CD14-positive monocyte (primary cell): Measurements from ENCODE around the gene STUM. TPM values are rescaled to one million over a fixed set of nuclear protein-coding genes. Genes with fewer than 3 reads are reported as not detected.

Experiments used
- DNase-seq, 3 donors: peaks; one replicate each; pipeline ENCODE4 v3.0.0-alpha.2; 2011 to 2022
- H2AFZ ChIP-seq: 2 replicates; pipeline ENCODE4 v1.6.0; 2012; ENCODE audit warnings: mild to moderate bottlenecking, low read depth, low read length, inconsistent platforms; ENCODE audit not compliant: insufficient read depth, poor library complexity, severe bottlenecking
- H3K27ac ChIP-seq, 2 donors: 1 replicate in 1 of 2; 2 replicates in 1 of 2; pipeline ENCODE4 v1.5.1; 2012 to 2013; ENCODE audit warnings: low read length in 2 of 2, control low read depth in 1 of 2, inconsistent platforms in 1 of 2, low read depth in 1 of 2, mild to moderate bottlenecking in 1 of 2
- H3K27me3 ChIP-seq, 2 donors: one replicate each; pipeline versions ENCODE4 v1.6.0 to v1.6.1; 2011 to 2013; ENCODE audit warnings: low read length in 2 of 2; ENCODE audit not compliant: control insufficient read depth in 2 of 2, insufficient read depth in 2 of 2
- H3K36me3 ChIP-seq, 2 donors: replicated peaks in 1 of 2; 1 replicate in 1 of 2; 2 replicates in 1 of 2; pipeline versions ENCODE4 v1.5.1 to v1.6.1; 2012 to 2013; ENCODE audit warnings: low read length in 2 of 2, control low read depth in 1 of 2, inconsistent platforms in 1 of 2, mild to moderate bottlenecking in 1 of 2; ENCODE audit not compliant: insufficient read depth in 2 of 2, control insufficient read depth in 1 of 2
- H3K4me1 ChIP-seq, 2 donors: 1 replicate in 1 of 2; 2 replicates in 1 of 2; pipeline versions ENCODE4 v1.5.1 to v1.6.1; 2012 to 2013; ENCODE audit warnings: low read length in 2 of 2, control low read depth in 1 of 2, inconsistent platforms in 1 of 2, mild to moderate bottlenecking in 1 of 2, moderate library complexity in 1 of 2; ENCODE audit not compliant: insufficient read depth in 2 of 2, control insufficient read depth in 1 of 2
- H3K4me2 ChIP-seq: replicated peaks from 2 replicates; pipeline ENCODE3; 2012; ENCODE audit warnings: low read length, moderate library complexity, mild to moderate bottlenecking; ENCODE audit not compliant: poor library complexity, severe bottlenecking; ENCODE audit errors: extremely low read depth
- H3K4me3 ChIP-seq, 3 experiments: fragments of 200-600 bp in 1 of 3; sonication (generic) in 1 of 3; replicated peaks in 1 of 3; 1 replicate in 2 of 3; 2 replicates in 1 of 3; pipeline ENCODE4 v1.5.1; 2011 to 2013; ENCODE audit warnings: low read length in 3 of 3, mild to moderate bottlenecking in 3 of 3, control low read depth in 2 of 3, low read depth in 2 of 3, inconsistent platforms in 1 of 3, moderate library complexity in 1 of 3
- H3K79me2 ChIP-seq: 2 replicates; pipeline ENCODE4 v1.6.0; 2012; ENCODE audit warnings: mild to moderate bottlenecking, control low read depth, inconsistent platforms, low read length, moderate library complexity; ENCODE audit not compliant: insufficient read depth
- H3K9ac ChIP-seq: 2 replicates; pipeline ENCODE4 v1.6.0; 2017; ENCODE audit warnings: low read length, mild to moderate bottlenecking; ENCODE audit not compliant: insufficient read depth, poor library complexity, severe bottlenecking
- H3K9me3 ChIP-seq, 2 donors: replicated peaks in 1 of 2; 1 replicate in 1 of 2; 2 replicates in 1 of 2; pipeline versions ENCODE4 v1.5.1 to v1.6.1; 2012 to 2013; ENCODE audit warnings: low read length in 2 of 2, control low read depth in 1 of 2; ENCODE audit not compliant: control insufficient read depth in 1 of 2, insufficient read depth in 1 of 2
- H4K20me1 ChIP-seq: 2 replicates; pipeline ENCODE4 v1.6.0; 2012; ENCODE audit warnings: mild to moderate bottlenecking, low read length, control low read depth, moderate library complexity; ENCODE audit not compliant: insufficient read depth
- H3K27ac Mint-ChIP-seq, 7 donors: one replicate each; pipeline ENCODE4 v1.8.0; 2020; ENCODE audit warnings: mild to moderate bottlenecking in 7 of 7, mixed read lengths in 7 of 7, moderate library complexity in 6 of 7, inconsistent platforms in 2 of 7
- H3K27me3 Mint-ChIP-seq, 3 donors: one replicate each; pipeline ENCODE4 v1.8.0; 2021 to 2022; ENCODE audit warnings: low read depth in 3 of 3, mild to moderate bottlenecking in 3 of 3, mixed read lengths in 3 of 3, moderate library complexity in 3 of 3, inconsistent platforms in 1 of 3
- H3K36me3 Mint-ChIP-seq, 2 donors: one replicate each; pipeline ENCODE4 v1.8.0; 2020; ENCODE audit warnings: mixed read lengths in 2 of 2, inconsistent platforms in 1 of 2, mild to moderate bottlenecking in 1 of 2
- H3K4me1 Mint-ChIP-seq: one replicate; pipeline ENCODE4 v1.8.0; 2020; ENCODE audit warnings: mild to moderate bottlenecking, mixed read lengths
- H3K4me3 Mint-ChIP-seq, 2 donors: one replicate each; pipeline ENCODE4 v1.8.0; 2020; ENCODE audit warnings: mild to moderate bottlenecking in 2 of 2, mixed read lengths in 2 of 2, moderate library complexity in 1 of 2
- H3K9me3 Mint-ChIP-seq, 7 donors: one replicate each; pipeline ENCODE4 v1.8.0; 2020 to 2022; ENCODE audit warnings: mixed read lengths in 7 of 7, mild to moderate bottlenecking in 6 of 7, moderate library complexity in 6 of 7, inconsistent platforms in 2 of 7
- CTCF ChIP-seq: fragments of 200-600 bp; IDR thresholded peaks from one replicate; pipeline ENCODE4 v1.8.0; 2022; ENCODE audit warnings: antibody characterized with exemption, mild to moderate bottlenecking
- WGBS: methylation state at CpG from one replicate; pipeline ENCODE4 v1.1.5; 2013; ENCODE audit warnings: missing lambda C conversion rate; ENCODE audit not compliant: insufficient coverage; 5-methylcytosine and 5-hydroxymethylcytosine counted together
- intact Hi-C, 2 donors: fragments of 100-400 bp; cut with micrococcal nuclease; formaldehyde crosslinking; loops; one replicate each; pipeline versions ENCODE4 v1.15.0 to v1.15.1; 2023
- polyA plus RNA-seq, 3 donors: library from polyadenylated mRNA; depleted of rRNA in 1 of 3; unstranded in 2 of 3; stranded (reverse) in 1 of 3; fragments of 300-500 nt in 2 of 3; fragments of >200 nt in 1 of 3; fragmentation: Illumina TruSeq in 2 of 3; gene quantifications; 1 replicate in 2 of 3; 2 replicates in 1 of 3; pipeline ENCODE4 v1.2.3, GENCODE V29; 2012 to 2021

The STUM gene
- polyA plus RNA-seq, 3 donors, result not detected

- no peak overlapping the region for H3K9ac ChIP-seq
- no peaks in the 10 kb centered on the region for H3K36me3 ChIP-seq
- Mint-ChIP-seq H3K27me3 (peaks cover 2 to 5% (median 3%) of the 10 kb centered on the region in 3 donors), H3K36me3 (no peaks in the 10 kb centered on the region), H3K4me1 (no peaks in the 10 kb centered on the region), H3K27ac (no peak overlapping the region), H3K4me3 (no peak overlapping the region), H3K9me3 (peaks cover 0 to 1% (median 0%) of the 10 kb centered on the region in 7 donors)
- WGBS, result 98% methylated on average over 5 of the region's 9 CpGs
- H3K4me1 ChIP-seq, result no peaks in the 10 kb centered on the region
- H3K9me3 ChIP-seq, result no peaks in the 10 kb centered on the region
- H4K20me1 ChIP-seq, result no peaks in the 10 kb centered on the region
- H3K4me3 ChIP-seq, result no peak overlapping the region
- TF ChIP-seq CTCF, result no peak
- H3K4me2 ChIP-seq, result no peak overlapping the region
- H3K27me3 ChIP-seq, result no peaks in the 10 kb centered on the region
- no peak overlapping the region for H2AFZ ChIP-seq
- H3K79me2 ChIP-seq, result no peaks in the 10 kb centered on the region
- no peak for DNase-seq
- intact Hi-C loops, result no loop called here
- no peak overlapping the region for H3K27ac ChIP-seq
Observed at GRCh38 chr1:226601456-226601855, 52.9 kb downstream of the STUM start.

- WGBS, result 98% methylated on average over 14 of the region's 24 CpGs
- H3K9me3 Mint-ChIP-seq, result peaks cover 0 to 1% (median 0%) of the 10 kb centered on the region in 7 donors
- H3K36me3 ChIP-seq, result no peaks in the 10 kb centered on the region
- no peaks in the 10 kb centered on the region for H3K79me2 ChIP-seq
- no peaks in the 10 kb centered on the region for H3K4me1 Mint-ChIP-seq
- H4K20me1 ChIP-seq, result no peaks in the 10 kb centered on the region
- H3K4me3 Mint-ChIP-seq, result no peak overlapping the region
- no peaks in the 10 kb centered on the region for H3K36me3 Mint-ChIP-seq
- no peak overlapping the region for H3K4me2 ChIP-seq
- H3K9me3 ChIP-seq, result no peaks in the 10 kb centered on the region
- no peak for DNase-seq
- TF ChIP-seq CTCF, result no peak
- peaks cover 2 to 5% (median 3%) of the 10 kb centered on the region in 3 donors for H3K27me3 Mint-ChIP-seq
- H3K27me3 ChIP-seq, result no peaks in the 10 kb centered on the region
- H3K4me1 ChIP-seq, result no peaks in the 10 kb centered on the region
- no peak overlapping the region for H3K9ac ChIP-seq
- H3K27ac ChIP-seq, result no peak overlapping the region
- no peak overlapping the region for H3K27ac Mint-ChIP-seq
- H2AFZ ChIP-seq, result no peak overlapping the region
- no peak overlapping the region for H3K4me3 ChIP-seq
- intact Hi-C loops, result no loop called here
Observed at GRCh38 chr1:226602186-226603021, 53.8 kb downstream of the STUM start.
